Upper lobe of left lung (tissue), 6 donors: ENCODE results near the gene FAM20B. TPM values are rescaled to one million over a fixed set of nuclear protein-coding genes. Genes with fewer than 3 reads are reported as not detected.
A peak's percentile ranks its signal among the peaks of the same experiment; 100 is the strongest.

Source experiments
- ATAC-seq, 2 donors: fragments of 200-7000 bp; cut with Tn5 transposase; one replicate each; pipeline ENCODE4 v1.9.1; 2022; ENCODE audit warnings: mild to moderate bottlenecking in 2 of 2, moderate library complexity in 2 of 2; ENCODE audit not compliant: low FRiP score in 2 of 2
- DNase-seq, 2 donors: peaks; one replicate each; pipeline ENCODE4 v3.0.0-alpha.2; 2019 to 2020
- H3K27ac ChIP-seq, 4 donors: fragments of 200-600 bp; sonication (generic); one replicate each; pipeline ENCODE4 v1.5.1; 2016 to 2019
- H3K27me3 ChIP-seq, 4 donors: fragments of 200-600 bp; sonication (generic); one replicate each; pipeline ENCODE4 v1.5.1; 2017 to 2019
- H3K36me3 ChIP-seq, 4 donors: fragments of 200-600 bp; sonication (generic); one replicate each; pipeline ENCODE4 v1.5.1; 2016 to 2019
- H3K4me1 ChIP-seq, 4 donors: fragments of 200-600 bp; sonication (generic); one replicate each; pipeline ENCODE4 v1.5.1; 2018 to 2019
- H3K4me3 ChIP-seq, 4 donors: fragments of 200-600 bp; sonication (generic); one replicate each; pipeline ENCODE4 v1.5.1; 2017 to 2019; ENCODE audit warnings: mild to moderate bottlenecking in 2 of 4, moderate library complexity in 1 of 4
- H3K9me3 ChIP-seq, 4 donors: fragments of 200-600 bp; sonication (generic); one replicate each; pipeline ENCODE4 v1.5.1; 2018 to 2019
- CTCF ChIP-seq, 6 experiments: fragments of 450-650 bp in 4 of 6; fragments of 200-600 bp in 2 of 6; sonication (generic) in 2 of 6; IDR thresholded peaks; one replicate each; pipeline ENCODE4 v1.5.1; 2016 to 2019; ENCODE audit warnings: antibody characterized with exemption in 6 of 6
- EP300 ChIP-seq, 4 donors: sonication (generic); formaldehyde crosslinking; IDR thresholded peaks; one replicate each; pipeline ENCODE4 v1.5.1; 2017; ENCODE audit warnings: antibody characterized with exemption in 4 of 4, control low read depth in 2 of 4
- POLR2A ChIP-seq, 4 donors: fragments of 450-650 bp; IDR thresholded peaks; one replicate each; pipeline ENCODE4 v1.5.1; 2016 to 2017; ENCODE audit warnings: antibody characterized with exemption in 4 of 4, mild to moderate bottlenecking in 2 of 4
- POLR2AphosphoS5 ChIP-seq, 2 donors: sonication (generic); formaldehyde crosslinking; IDR thresholded peaks; one replicate each; pipeline ENCODE4 v1.5.1; 2017; ENCODE audit warnings: antibody characterized with exemption in 2 of 2
- WGBS, 2 donors: methylation state at CpG; one replicate each; pipeline ENCODE4 v1.1.5; 2017 to 2018; 5-methylcytosine and 5-hydroxymethylcytosine counted together
- total RNA-seq, 6 donors: library from RNA; depleted of rRNA in 4 of 6; stranded (reverse); fragments of >200 nt in 4 of 6; gene quantifications; one replicate each; pipeline versions ENCODE4 v1.1.0 to v1.2.1, GENCODE V29; 2016 to 2021
- donor health status: DM: no; HTN: no; CAD: no; lungs with moderate emphysema.
- donor health status: DM: no; HTN: yes; CAD: no; lungs with severe emphysema.

FAM20B gene
- total RNA-seq, 6 donors from 2014 or later = 7.3 to 41.7 (median 24.9) TPM

GRCh38 chr1:179042087-179042486, 16.4 kb downstream of the FAM20B start:
- peaks cover 0 to 18% (median 8%) of the 10 kb centered on the region in 4 donors for H3K4me1 ChIP-seq
- DNase-seq (no peak), ATAC-seq (peak; percentile 22 to 23)
- WGBS, 2 donors = 96 to 97% methylated on average over 6 to 8 of the region's 8 CpGs
- no peaks in the 10 kb centered on the region for H3K9me3 ChIP-seq
- no peak overlapping the region for H3K4me3 ChIP-seq
- H3K27ac ChIP-seq = no peak overlapping the region
- H3K27me3 ChIP-seq = no peaks in the 10 kb centered on the region
- no peaks in the 10 kb centered on the region for H3K36me3 ChIP-seq
- TF ChIP-seq POLR2A (IDR thresholded peaks at IDR 0.05) (no peak), EP300 (IDR thresholded peaks at IDR 0.05) (no peak), POLR2AphosphoS5 (IDR thresholded peaks at IDR 0.05) (no peak), CTCF (IDR thresholded peaks at IDR 0.05) (no peak)

- Histone ChIP-seq H3K4me3 (no peak overlapping the region), H3K9me3 (no peaks in the 10 kb centered on the region), H3K27me3 (no peaks in the 10 kb centered on the region), H3K4me1 (peaks cover 0 to 13% (median 6%) of the 10 kb centered on the region in 4 donors), H3K27ac (no peak overlapping the region), H3K36me3 (no peaks in the 10 kb centered on the region)
- DNase-seq (no peak), ATAC-seq (peak in 1 of 2 donors; percentile 26)
- WGBS, 2 donors = 94 to 97% methylated on average over 4 to 5 of the region's 5 CpGs
- no peak for TF ChIP-seq POLR2AphosphoS5 (IDR thresholded peaks at IDR 0.05)
- TF ChIP-seq POLR2A (IDR thresholded peaks at IDR 0.05) = no peak
- no peak for TF ChIP-seq CTCF (IDR thresholded peaks at IDR 0.05)
- TF ChIP-seq EP300 (IDR thresholded peaks at IDR 0.05) = no peak
These were observed 17.0 kb downstream of the FAM20B start for GRCh38 chr1:179042700-179043099.

GRCh38 chr1:179043266-179043665, 17.6 kb downstream of the FAM20B start:
- DNase-seq (no peak), ATAC-seq (peak in 1 of 2 donors; percentile 55)
- no peaks in the 10 kb centered on the region for H3K9me3 ChIP-seq
- peaks cover 0 to 10% (median 3%) of the 10 kb centered on the region in 4 donors for H3K4me1 ChIP-seq
- WGBS, 2 donors = 95 to 96% methylated on average over 4 of the region's 4 CpGs
- no peak for TF ChIP-seq EP300 (IDR thresholded peaks at IDR 0.05)
- TF ChIP-seq CTCF (IDR thresholded peaks at IDR 0.05) = no peak
- TF ChIP-seq POLR2A (IDR thresholded peaks at IDR 0.05) = no peak
- no peak for TF ChIP-seq POLR2AphosphoS5 (IDR thresholded peaks at IDR 0.05)
- H3K27ac ChIP-seq = no peak overlapping the region
- H3K4me3 ChIP-seq = no peak overlapping the region
- no peaks in the 10 kb centered on the region for H3K27me3 ChIP-seq
- H3K36me3 ChIP-seq = no peaks in the 10 kb centered on the region

- H3K4me1 ChIP-seq = peaks cover 0 to 6% (median 1%) of the 10 kb centered on the region in 4 donors
- no peaks in the 10 kb centered on the region for H3K9me3 ChIP-seq
- no peaks in the 10 kb centered on the region for H3K36me3 ChIP-seq
- ATAC-seq = no peak
- WGBS, 2 donors = 94% methylated on average over 5 of the region's 5 CpGs
- H3K27ac ChIP-seq = no peak overlapping the region
- no peak for TF ChIP-seq EP300 (IDR thresholded peaks at IDR 0.05)
- H3K4me3 ChIP-seq = no peak overlapping the region
- H3K27me3 ChIP-seq = no peaks in the 10 kb centered on the region
- DNase-seq = no peak
These were observed 18.2 kb downstream of the FAM20B start for GRCh38 chr1:179043907-179044306.

- Histone ChIP-seq H3K9me3 (no peaks in the 10 kb centered on the region), H3K27ac (no peak overlapping the region), H3K36me3 (peaks cover 0 to 7% (median 0%) of the 10 kb centered on the region in 4 donors), H3K4me3 (no peak overlapping the region), H3K4me1 (no peaks in the 10 kb centered on the region), H3K27me3 (no peaks in the 10 kb centered on the region)
- no peak for ATAC-seq
- WGBS, 2 donors = 91 to 94% methylated on average over 14 of the region's 14 CpGs
- no peak for DNase-seq
- no peak for TF ChIP-seq CTCF (IDR thresholded peaks at IDR 0.05)
- no peak for TF ChIP-seq POLR2AphosphoS5 (IDR thresholded peaks at IDR 0.05)
- no peak for TF ChIP-seq POLR2A (IDR thresholded peaks at IDR 0.05)
- no peak for TF ChIP-seq EP300 (IDR thresholded peaks at IDR 0.05)
These were observed 21.3 kb downstream of the FAM20B start for GRCh38 chr1:179046808-179047635.
